ENCODE measurements around the gene NFE2L1.
A peak's percentile ranks its signal among the peaks of the same experiment; 100 is the strongest.
"Not testable (repeated sequence)": the region's sequence is repeated elsewhere in the genome, so short reads cannot be mapped to it uniquely, and the experiment has no call there.

The NFE2L1 gene

DNA sequence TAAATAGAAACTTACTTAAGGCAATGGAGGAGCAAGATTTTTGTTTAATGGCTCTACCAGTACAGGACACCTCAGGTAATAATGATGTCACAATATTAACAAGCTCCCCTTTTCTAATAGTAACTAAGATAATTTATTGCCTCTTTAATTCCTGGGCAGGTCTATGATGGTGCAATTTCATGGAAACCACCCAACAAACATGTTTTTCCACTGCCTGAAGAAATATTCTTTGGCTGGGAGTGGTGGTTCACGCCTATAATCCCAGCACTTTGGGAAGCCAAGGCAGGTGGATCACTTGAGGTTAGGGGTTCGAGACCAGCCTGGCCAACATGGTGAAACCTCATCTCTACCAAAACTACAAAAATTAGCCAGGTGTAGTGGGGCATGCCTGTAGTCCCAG is 19.6 kb downstream of the NFE2L1 start:
- not testable (repeated sequence) for DNase-seq (ENCODE audit: low spot score)

DNA sequence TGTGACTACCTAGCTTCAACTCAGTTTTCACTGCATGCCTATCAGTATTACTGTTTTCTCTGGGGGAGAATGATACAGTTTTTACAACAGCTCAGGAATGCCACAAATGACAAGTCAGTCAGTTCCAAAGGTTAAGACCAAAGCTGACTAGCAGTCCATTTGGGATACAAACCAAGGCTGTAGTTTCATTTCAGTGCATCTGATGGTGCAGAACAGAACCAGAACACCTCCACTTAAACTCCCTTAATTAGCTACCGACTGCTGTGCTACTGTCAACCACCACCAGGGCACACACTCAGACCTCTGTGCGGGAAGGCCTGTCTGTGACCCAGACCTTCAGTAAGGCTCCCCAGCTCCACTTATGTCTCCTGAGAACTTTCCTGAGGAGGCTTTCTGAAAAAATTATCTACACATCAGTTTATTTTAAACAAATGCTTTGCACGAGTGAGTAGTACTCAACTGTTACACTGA is 20.4 kb downstream of the NFE2L1 start:
- DNase-seq (ENCODE audit: low spot score) = peak; percentile 36

- no peak for DNase-seq (ENCODE audit: low spot score)
Measured at GRCh38 chr17:48070195-48070594, 22.0 kb downstream of the NFE2L1 start.

DNA sequence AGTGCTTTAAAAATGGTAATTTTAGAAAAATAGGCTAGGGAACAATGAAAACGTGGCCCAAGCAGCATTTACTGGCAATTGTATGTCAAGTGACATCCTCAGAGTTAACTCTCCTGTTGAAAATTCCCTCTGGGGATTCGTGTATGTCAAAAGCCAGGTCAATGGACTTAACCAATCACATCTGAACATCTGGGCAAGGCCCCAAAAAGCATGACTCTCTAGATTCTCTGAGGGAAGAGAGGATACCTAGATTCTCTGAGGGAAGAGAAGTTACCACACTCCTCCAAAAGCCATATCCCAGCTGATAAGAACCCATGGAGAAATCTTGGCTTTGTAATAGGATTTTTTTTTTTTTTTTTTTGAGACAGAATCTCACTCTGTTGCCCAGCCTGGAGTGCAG is 23.5 kb downstream of the NFE2L1 start:
- DNase-seq (ENCODE audit: low spot score) = no peak

DNA sequence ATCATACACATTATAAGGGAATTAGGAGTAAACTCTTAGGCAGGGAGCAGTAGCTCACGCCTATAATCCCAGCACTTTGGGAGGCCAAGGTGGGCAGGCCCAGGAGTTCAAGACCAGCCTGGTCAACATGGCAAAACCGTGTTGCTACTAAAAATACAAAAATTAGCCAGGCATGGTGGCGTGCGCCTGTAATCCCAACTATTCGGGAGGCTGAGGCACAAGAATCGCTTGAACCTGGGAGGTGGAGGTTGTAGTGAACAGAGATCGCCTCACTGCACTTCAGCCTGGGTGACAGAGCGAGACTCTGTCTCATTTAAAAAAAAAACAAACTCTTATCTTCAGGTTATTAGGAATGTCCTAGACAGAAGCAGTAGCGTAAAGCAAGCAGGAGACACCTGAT is 24.7 kb downstream of the NFE2L1 start:
- not testable (repeated sequence) for DNase-seq (ENCODE audit: low spot score)

DNA sequence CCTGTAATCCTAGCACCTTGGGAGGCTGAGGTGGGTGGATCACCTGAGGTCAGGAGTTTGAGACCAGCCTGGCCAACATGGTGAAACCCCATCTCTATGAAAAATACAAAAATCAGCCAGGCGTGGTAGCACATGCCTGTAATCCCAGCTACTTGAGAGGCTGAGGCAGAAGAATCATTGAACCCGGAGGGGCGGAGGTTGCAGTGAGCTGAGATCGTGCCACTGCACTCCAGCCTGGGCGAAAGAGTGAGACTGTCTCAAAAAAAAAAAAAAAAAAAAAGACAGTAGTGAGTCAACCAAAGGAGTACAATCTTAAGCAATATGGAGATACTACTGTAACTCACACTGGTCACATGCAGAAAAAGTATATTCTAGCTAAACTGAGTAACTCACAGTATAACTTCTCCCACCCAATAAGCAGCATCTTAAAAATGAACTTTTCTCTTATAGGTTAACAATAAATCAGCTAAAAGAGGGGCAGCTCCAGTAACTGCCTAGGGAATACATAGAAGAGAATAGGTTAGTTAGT is 25.5 kb downstream of the NFE2L1 start:
- DNase-seq (ENCODE audit: low spot score) = not testable (repeated sequence)

GRCh38 chr17:48074322-48075081 is 26.3 kb downstream of the NFE2L1 start:
- DNase-seq (ENCODE audit: low spot score) = peak; percentile 64

DNA sequence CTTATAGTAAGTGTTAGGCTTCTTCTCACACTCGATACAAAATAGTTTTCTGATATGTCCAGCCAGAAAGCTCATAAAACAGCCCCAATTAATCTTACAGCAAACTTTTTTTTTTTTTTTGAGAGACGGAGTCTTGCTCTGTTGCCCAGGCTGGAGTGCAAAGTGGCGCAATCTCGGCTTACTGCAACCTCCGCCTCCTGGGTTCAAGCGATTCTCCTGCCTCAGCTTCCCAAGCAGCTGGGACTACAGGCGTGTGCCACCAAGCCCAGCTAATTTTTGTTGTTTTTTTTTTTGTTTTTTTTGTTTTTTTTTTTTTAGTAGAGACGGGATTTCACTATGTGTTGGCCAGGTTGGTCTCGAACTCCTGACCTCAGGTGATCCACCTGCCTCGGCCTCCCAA is 29.0 kb downstream of the NFE2L1 start:
- not testable (repeated sequence) for DNase-seq (ENCODE audit: low spot score)

GRCh38 chr17:48081858-48082257 is 33.7 kb downstream of the NFE2L1 start:
- DNase-seq (ENCODE audit: low spot score) = no peak

DNA sequence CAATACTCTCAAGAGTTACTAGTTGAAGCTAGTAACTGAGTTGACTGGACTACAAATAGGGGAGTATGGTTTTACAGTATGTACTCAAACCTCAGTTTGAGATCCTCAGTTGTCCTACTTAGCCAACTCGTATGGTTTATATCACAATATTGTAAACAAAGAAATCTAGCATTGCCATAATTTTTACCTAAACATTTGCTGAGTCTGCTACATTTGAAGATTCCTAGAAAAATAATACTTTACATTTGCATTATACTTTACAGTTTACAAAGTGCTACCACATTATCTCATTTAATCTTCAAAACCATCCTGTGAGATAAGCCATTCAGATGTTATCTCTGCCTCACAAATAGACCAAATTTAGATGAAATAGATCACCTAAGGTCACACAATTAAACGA is 36.8 kb downstream of the NFE2L1 start:
- DNase-seq (ENCODE audit: low spot score) = no peak

DNA sequence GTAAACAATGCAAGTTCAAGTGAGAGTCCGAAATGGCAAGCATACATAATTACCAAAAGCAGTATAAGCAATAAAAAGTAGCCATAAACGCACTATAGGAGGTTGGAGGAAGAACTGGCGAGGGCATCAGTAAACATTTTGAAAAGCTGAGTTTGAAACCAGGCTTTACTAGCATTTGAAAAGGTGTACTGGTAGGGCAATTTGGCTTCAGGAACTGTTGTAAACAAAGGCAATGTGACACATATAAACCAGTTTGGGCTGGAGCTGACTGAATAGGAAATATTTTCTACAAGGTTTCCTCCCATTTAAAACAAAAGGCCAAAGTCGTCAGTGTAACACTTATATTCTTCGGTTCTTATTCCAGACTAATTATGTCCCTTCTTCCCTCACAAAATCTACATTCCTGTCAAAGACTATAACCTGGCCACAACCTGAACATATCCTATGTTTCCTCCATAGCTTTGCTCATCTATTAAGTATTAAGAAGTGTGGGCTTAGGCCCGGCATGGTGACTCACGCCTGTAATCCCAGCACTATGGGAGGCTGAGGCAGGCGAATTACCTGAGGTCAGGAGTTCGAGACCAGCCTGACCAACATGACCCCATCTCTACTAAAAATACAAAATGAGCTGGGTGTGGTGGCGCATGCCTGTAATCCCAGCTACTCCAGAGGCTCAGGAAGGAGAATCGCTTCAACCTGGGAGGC is 45.3 kb downstream of the NFE2L1 start:
- no peak for DNase-seq (ENCODE audit: low spot score)

- DNase-seq (ENCODE audit: low spot score) = no peak
Measured at GRCh38 chr17:48095611-48096010, 47.5 kb downstream of the NFE2L1 start.

DNA sequence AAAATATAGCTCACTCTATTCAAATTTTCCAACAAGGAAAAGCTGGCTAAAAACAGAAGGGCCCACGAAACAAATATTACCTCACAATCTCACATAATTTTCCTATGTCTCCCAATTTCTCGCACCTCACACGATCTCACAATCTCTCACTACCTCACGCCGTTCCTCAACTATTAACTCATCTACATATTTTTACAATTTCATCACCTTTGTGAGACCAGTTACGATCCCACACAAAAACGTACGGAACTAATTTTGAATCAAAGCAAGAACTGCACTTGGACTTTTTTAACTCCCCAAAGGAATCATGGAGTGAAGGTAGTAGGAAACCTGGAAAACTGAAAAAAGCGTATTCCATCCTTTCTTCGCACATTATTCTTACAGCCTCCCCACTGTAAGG is 52.0 kb downstream of the NFE2L1 start:
- no peak for DNase-seq (ENCODE audit: low spot score)

DNA sequence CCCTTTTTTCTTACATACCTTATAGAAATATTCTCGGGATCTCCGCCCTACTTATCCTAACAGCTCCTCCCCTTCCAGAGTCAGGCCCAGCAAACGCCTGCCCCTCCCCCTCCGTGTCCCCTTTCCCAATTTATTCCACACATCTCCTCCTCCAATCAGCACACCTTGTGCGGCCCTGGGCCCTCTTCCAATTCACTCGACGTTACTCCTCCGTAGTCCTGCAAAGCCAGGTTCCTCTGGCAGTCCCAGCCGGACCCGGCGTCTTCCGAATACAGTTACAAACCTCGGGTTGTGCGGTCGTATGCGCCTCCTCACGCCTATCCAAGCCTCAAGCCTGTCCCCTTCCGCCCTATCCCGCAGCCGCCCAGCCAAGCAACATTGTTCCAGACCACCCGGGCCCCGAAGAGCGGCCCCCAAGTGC is 52.4 kb downstream of the NFE2L1 start:
- peak; percentile 74 for DNase-seq (ENCODE audit: low spot score)

GRCh38 chr17:48101012-48101720 is 53.0 kb downstream of the NFE2L1 start, which contains the start of gene CBX1:
Gene CBX1, minus strand, starts transcription at chr17:48101478. Its CDS starts 24,474 bp downstream, at chr17:48077004.
- DNase-seq (ENCODE audit: low spot score) = peak; percentile 93

- DNase-seq (ENCODE audit: low spot score) = no peak
Measured at GRCh38 chr17:48102043-48102750, 54.0 kb downstream of the NFE2L1 start.

DNA sequence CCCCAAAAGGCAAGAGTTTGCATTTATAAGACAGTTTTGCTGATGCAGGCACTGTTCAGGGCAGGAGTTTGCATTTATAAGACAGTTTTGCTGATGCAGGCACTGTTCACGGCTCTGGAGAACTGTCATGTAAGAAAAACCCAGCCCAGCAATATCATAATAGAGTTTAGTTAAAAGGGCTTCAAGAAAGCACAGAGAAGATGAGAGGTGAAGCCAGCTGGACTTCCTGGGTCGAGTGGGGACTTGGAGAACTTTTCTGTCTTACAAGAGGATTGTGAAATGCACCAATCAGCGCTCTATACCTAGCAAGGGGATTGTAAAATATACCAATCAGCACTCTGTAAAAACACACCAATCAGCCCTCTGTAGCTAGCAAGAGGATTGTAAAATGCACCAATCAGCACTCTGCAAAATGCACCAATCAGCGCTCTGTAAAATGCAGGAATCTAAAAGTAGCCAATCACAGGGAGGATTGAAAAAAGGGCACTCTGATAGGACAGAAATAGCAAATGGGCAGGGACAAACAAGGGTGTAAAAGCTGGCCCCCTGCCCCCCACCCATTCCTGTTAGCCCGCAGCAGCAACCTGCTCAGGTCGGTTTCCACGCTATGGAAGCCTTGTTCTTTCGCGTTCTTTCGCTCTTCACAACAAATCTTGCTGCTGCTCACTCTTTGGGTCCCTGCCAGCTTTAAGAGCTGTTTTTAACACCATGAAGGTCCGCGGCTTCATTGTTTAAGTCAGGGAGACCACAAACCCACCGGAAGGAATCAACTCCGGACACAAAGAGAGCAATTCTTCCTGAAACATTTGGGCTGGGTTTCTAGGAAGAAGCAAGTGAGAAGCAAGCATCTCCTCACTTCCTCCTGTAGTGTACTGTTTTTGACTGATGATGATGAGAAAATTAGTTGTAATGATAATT is 54.9 kb downstream of the NFE2L1 start:
- DNase-seq (ENCODE audit: low spot score) = no peak

GRCh38 chr17:48104440-48104839 is 56.3 kb downstream of the NFE2L1 start:
- DNase-seq (ENCODE audit: low spot score) = no peak

GRCh38 chr17:48106802-48107136 is 58.6 kb downstream of the NFE2L1 start:
- DNase-seq (ENCODE audit: low spot score) = no peak

DNA sequence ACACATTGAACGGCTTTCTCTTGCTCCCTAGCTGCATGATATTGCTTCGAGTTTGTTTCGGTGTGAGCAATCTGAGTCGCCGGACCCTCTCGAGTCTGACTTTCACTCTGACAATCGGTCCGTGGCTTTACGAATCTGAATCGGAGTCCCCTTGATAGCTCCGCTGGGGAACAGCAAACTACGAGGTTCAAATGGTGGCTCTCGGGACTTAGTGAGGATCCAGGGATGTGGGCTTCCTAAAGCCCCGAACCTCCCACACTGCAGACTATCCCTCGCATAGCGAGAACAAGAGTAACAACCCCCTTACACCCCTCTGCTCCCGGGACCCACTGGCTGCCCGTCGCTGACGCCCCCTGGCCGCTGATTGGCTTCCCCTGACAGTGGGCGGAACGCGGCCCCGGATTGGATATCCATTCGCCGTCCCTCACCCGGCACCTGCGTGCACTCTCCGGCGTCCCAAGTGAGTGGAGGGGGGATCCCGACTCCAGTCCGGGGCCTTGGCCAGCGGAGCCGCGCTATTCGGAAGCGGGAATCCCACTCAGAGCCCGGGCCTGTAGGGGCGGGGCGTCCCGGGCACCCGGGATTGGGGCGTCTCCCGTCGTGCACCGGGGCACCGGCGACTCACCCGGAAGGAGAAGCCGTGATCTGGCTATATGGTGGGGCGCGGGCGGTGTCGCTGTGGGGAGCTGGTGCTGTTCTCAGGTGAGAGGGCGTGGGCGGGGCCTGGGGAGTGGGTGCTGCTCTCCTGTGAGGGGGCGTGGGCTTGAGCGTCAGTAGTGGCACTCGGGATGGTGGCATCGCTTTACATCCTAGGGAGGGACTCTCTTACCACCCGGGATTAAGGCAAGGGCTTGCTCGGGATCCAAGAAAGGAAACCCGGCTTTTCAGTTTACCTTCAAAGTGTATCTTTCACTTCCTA is 59.2 kb downstream of the NFE2L1 start, which contains the start of gene SNX11:
Gene SNX11 (plus strand): TSS at position 630 of the 919 bp plus-strand sequence. CDS start 4,278 bp downstream, outside the sequence.
- DNase-seq (ENCODE audit: low spot score) = peak; percentile 91

All from SW480 (cell line).